ENCODE measurements around the gene TMEM132D. TPM values are rescaled to one million over a fixed set of nuclear protein-coding genes. Genes with fewer than 3 reads are reported as not detected.

TMEM132D gene
- total RNA-seq, 2 donors from 2014 or later = not detected

DNA sequence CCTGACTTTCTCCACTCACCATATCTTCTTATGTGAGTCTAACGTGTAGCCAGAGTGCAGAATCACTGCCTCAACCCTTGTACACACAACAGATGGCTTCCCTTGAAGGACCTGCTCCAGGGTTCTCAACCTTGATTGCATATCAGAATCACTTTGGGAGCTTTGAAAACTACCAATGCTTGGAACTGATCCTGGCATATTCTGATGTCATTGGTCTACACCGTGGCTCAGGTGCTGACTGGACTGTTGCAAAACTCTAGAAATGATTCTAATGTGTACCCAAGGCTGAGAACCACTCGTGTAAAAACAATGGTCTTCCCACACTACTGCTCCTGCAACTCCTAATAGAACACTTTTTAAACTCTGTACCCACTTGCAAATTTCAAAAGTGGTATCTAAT is 18.5 kb downstream of the TMEM132D start:
- Histone ChIP-seq H3K27ac (no peak overlapping the region), H3K4me1 (no peaks in the 10 kb centered on the region), H3K27me3 (no peaks in the 10 kb centered on the region), H3K4me3 (no peak overlapping the region), H3K36me3 (no peaks in the 10 kb centered on the region), H3K9me3 (no peaks in the 10 kb centered on the region)
- no peak for DNase-seq (ENCODE audit: low spot score)
- TF ChIP-seq, protein P1, sequence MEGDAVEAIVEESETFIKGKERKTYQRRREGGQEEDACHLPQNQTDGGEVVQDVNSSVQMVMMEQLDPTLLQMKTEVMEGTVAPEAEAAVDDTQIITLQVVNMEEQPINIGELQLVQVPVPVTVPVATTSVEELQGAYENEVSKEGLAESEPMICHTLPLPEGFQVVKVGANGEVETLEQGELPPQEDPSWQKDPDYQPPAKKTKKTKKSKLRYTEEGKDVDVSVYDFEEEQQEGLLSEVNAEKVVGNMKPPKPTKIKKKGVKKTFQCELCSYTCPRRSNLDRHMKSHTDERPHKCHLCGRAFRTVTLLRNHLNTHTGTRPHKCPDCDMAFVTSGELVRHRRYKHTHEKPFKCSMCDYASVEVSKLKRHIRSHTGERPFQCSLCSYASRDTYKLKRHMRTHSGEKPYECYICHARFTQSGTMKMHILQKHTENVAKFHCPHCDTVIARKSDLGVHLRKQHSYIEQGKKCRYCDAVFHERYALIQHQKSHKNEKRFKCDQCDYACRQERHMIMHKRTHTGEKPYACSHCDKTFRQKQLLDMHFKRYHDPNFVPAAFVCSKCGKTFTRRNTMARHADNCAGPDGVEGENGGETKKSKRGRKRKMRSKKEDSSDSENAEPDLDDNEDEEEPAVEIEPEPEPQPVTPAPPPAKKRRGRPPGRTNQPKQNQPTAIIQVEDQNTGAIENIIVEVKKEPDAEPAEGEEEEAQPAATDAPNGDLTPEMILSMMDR (IDR thresholded peaks at IDR 0.05) = no peak

DNA sequence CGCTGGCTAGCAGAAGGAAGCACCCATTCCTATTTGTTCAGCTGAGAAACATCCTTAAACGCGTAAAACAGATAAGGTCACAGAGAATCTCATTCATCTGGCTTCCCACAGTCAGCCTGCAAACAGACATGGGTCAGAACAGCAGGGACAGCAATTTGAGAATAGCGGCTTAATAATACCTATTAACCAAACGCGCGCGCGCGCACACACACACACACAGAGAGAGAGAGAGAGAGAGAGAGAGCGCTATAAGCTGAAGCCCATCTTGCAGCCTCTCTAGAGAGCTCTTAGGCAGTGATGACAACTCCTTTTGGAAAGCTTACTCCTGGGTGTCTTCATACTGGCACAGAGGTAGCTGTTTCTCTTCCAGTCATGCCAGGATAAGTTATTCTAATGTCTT is 26.4 kb downstream of the TMEM132D start:
- no peaks in the 10 kb centered on the region for H3K9me3 ChIP-seq
- no peak for DNase-seq (ENCODE audit: low spot score)
- H3K4me1 ChIP-seq = no peaks in the 10 kb centered on the region
- H3K27me3 ChIP-seq = no peaks in the 10 kb centered on the region
- TF ChIP-seq, protein P1 (IDR thresholded peaks at IDR 0.05) = no peak
- H3K4me3 ChIP-seq = no peak overlapping the region
- H3K27ac ChIP-seq = no peak overlapping the region
- no peaks in the 10 kb centered on the region for H3K36me3 ChIP-seq

DNA sequence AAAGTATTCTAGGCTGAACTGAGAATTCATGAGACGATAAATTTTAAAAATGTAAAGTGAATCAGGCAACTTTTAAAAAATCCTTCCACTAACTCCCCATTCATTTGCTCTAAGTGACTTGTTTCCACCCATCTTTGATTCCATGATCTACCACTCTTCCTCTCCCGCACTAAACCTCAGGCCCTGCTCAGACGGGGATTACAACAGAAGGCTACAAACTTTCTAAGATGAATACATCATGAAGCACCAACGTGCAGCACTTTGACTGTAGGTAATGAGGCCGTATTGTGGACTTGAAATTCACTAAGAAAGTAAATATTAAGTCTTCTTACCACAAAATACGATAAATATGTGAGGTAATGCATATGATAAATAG is 30.0 kb downstream of the TMEM132D start:
- no peak overlapping the region for H3K27ac ChIP-seq
- H3K9me3 ChIP-seq = no peaks in the 10 kb centered on the region
- no peaks in the 10 kb centered on the region for H3K4me1 ChIP-seq
- TF ChIP-seq, protein P1 (IDR thresholded peaks at IDR 0.05) = no peak
- no peaks in the 10 kb centered on the region for H3K36me3 ChIP-seq
- no peak overlapping the region for H3K4me3 ChIP-seq
- DNase-seq (ENCODE audit: low spot score) = no peak
- H3K27me3 ChIP-seq = no peaks in the 10 kb centered on the region

DNA sequence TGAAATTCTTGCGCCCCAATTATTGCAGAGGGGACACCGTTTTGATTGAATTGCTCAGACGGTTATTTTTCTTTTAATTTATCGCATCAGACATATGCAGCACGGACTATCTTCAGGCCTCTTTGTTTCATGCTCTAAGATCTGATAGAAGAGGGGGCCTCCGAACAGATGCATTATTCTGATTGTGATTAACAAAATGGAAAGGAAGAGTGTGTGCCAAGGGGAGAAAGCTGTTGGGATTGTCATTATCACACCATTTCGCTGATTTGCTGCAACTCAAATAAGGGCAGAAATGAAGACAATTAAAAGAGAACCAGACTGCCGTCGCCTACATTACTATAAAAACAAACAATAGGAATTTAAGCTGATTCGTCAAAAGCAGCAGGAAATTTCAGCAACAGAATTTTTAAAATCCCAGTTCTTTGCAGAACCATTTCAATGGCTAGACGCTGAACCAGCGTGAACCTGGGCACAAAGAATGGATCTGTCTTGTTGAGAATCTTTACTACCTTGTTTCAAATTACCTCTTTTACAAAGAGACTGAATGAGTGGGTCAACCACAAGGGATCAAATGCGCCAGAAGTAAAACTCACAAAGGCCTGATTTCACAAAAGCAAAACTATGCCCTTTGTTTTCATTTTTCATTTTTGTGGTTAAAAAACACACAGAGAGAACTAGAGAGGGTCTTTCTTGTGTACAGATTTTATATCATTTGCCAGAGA is 30.6 kb downstream of the TMEM132D start:
- H3K4me3 ChIP-seq = no peak overlapping the region
- no peaks in the 10 kb centered on the region for H3K27me3 ChIP-seq
- no peaks in the 10 kb centered on the region for H3K9me3 ChIP-seq
- H3K36me3 ChIP-seq = no peaks in the 10 kb centered on the region
- no peaks in the 10 kb centered on the region for H3K4me1 ChIP-seq
- H3K27ac ChIP-seq = no peak overlapping the region
- no peak for DNase-seq (ENCODE audit: low spot score)
- TF ChIP-seq, protein P1 (IDR thresholded peaks at IDR 0.05) = no peak

DNA sequence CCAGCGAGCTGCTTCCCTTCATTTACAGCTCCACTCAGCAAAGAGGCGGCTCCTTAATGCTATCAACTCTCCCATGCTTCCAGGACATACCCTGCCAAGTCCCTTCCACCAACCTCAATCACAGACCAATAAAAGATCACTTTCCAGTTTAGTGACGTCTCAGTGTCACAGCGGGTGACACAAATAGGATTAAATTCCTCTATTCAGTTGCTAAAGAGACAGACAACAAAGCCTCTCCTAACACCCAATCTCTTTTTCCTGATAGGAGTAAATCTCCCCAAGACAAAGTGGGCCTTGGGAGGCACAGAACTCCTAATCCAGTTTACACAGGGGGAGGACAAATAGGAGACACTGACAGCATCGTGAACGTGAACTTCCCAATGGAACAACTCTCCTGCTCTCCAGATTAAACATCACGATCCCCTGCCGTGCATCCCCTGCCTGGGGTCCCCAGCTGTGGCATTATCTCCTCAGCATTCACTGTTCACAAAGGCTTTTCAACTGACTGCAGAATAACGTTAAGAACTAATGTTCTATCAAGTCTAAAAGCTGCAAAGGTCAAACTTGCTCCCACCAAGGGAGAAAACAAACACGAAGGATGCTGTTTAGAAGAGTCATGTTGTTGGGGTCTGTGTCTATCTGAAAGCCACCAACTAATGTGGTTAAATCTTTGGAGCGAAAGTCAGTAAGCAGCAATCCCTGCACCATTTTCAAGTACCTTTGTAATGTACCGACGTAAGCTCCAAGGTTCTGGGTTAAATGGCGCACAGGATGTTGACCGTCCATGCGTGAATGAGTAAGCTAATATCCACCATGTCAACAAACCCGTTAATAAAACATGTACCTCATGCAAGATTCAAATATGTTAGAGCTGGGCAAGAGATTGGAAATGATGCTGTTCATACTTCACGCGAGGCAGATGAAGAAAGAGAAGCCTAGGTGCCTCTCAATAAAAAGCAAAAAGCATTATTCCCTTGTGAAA is 31.5 kb downstream of the TMEM132D start:
- Histone ChIP-seq H3K27ac (no peak overlapping the region), H3K27me3 (no peaks in the 10 kb centered on the region), H3K36me3 (no peaks in the 10 kb centered on the region), H3K9me3 (no peaks in the 10 kb centered on the region), H3K4me1 (no peaks in the 10 kb centered on the region), H3K4me3 (no peak overlapping the region)
- DNase-seq (ENCODE audit: low spot score) = no peak
- TF ChIP-seq, protein P1 (IDR thresholded peaks at IDR 0.05) = no peak
